ENCODE measurements around the gene TMEM132D. TPM values are rescaled to one million over a fixed set of nuclear protein-coding genes. Genes with fewer than 3 reads are reported as not detected.

The TMEM132D gene
- total and polyA plus RNA-seq, 2 experiments from 2014 or later = 2.0 to 2.4 TPM

GRCh38 chr12:129196927-129197326, 706.9 kb downstream of the TMEM132D start:
- no peak overlapping the region for H2AFZ ChIP-seq
- no peak overlapping the region for H3K27ac ChIP-seq
- H3K4me3 ChIP-seq = no peak overlapping the region
- no peak overlapping the region for H3K4me2 ChIP-seq
- H3K79me2 ChIP-seq = no peaks in the 10 kb centered on the region
- WGBS (ENCODE audit: low lambda C conversion rate, missing lambda C conversion rate) = 89% methylated on average over 3 of the region's 3 CpGs
- TF ChIP-seq CTCF (IDR thresholded peaks at IDR 0.05; ENCODE audit: poor library complexity) = no peak
- no peak for TF ChIP-seq EZH2phosphoT487 (IDR thresholded peaks at IDR 0.05; ENCODE audit: low read depth, severe bottlenecking, unreplicated experiment)
- TF ChIP-seq EZH2 (IDR thresholded peaks at IDR 0.05; ENCODE audit: borderline replicate concordance) = no peak
- no peaks in the 10 kb centered on the region for H4K20me1 ChIP-seq (ENCODE audit: insufficient read depth, poor library complexity, severe bottlenecking)
- no peaks in the 10 kb centered on the region for H3K36me3 ChIP-seq (replicated peaks; ENCODE audit: insufficient read depth, low read depth)
- DNase-seq (ENCODE audit: low spot score) = no peak
- no peaks in the 10 kb centered on the region for H3K9me2 ChIP-seq (replicated peaks; ENCODE audit: insufficient read depth)
- H3K9me3 ChIP-seq (ENCODE audit: low read depth) = no peaks in the 10 kb centered on the region
- H3K27me3 ChIP-seq = no peaks in the 10 kb centered on the region
- H3K4me1 ChIP-seq (ENCODE audit: insufficient read depth) = no peaks in the 10 kb centered on the region

GRCh38 chr12:129195081-129195480, 708.7 kb downstream of the TMEM132D start:
- no peaks in the 10 kb centered on the region for H3K9me2 ChIP-seq (replicated peaks; ENCODE audit: insufficient read depth)
- TF ChIP-seq CTCF (IDR thresholded peaks at IDR 0.05; ENCODE audit: poor library complexity) (no peak), EZH2 (IDR thresholded peaks at IDR 0.05; ENCODE audit: borderline replicate concordance) (no peak), EZH2phosphoT487 (IDR thresholded peaks at IDR 0.05; ENCODE audit: low read depth, severe bottlenecking, unreplicated experiment) (no peak)
- no peak overlapping the region for H3K4me3 ChIP-seq
- no peak overlapping the region for H2AFZ ChIP-seq
- no peaks in the 10 kb centered on the region for H3K9me3 ChIP-seq (ENCODE audit: low read depth)
- 78% methylated on average over 2 of the region's 2 CpGs for WGBS (ENCODE audit: low lambda C conversion rate, missing lambda C conversion rate)
- no peaks in the 10 kb centered on the region for H4K20me1 ChIP-seq (ENCODE audit: insufficient read depth, poor library complexity, severe bottlenecking)
- H3K27ac ChIP-seq = no peak overlapping the region
- H3K36me3 ChIP-seq (replicated peaks; ENCODE audit: insufficient read depth, low read depth) = no peaks in the 10 kb centered on the region
- H3K4me1 ChIP-seq (ENCODE audit: insufficient read depth) = no peaks in the 10 kb centered on the region
- DNase-seq (ENCODE audit: low spot score) = no peak
- no peaks in the 10 kb centered on the region for H3K79me2 ChIP-seq
- H3K4me2 ChIP-seq = no peak overlapping the region
- no peaks in the 10 kb centered on the region for H3K27me3 ChIP-seq

- no peak for DNase-seq (ENCODE audit: low spot score)
- no peaks in the 10 kb centered on the region for H3K27me3 ChIP-seq
- H3K36me3 ChIP-seq (replicated peaks; ENCODE audit: insufficient read depth, low read depth) = no peaks in the 10 kb centered on the region
- no peaks in the 10 kb centered on the region for H4K20me1 ChIP-seq (ENCODE audit: insufficient read depth, poor library complexity, severe bottlenecking)
- no peak overlapping the region for H2AFZ ChIP-seq
- H3K4me3 ChIP-seq = no peak overlapping the region
- H3K9me2 ChIP-seq (replicated peaks; ENCODE audit: insufficient read depth) = no peaks in the 10 kb centered on the region
- WGBS (ENCODE audit: low lambda C conversion rate, missing lambda C conversion rate) = 61% methylated on average over 4 of the region's 4 CpGs
- H3K4me1 ChIP-seq (ENCODE audit: insufficient read depth) = no peaks in the 10 kb centered on the region
- TF ChIP-seq EZH2phosphoT487 (IDR thresholded peaks at IDR 0.05; ENCODE audit: low read depth, severe bottlenecking, unreplicated experiment) (no peak), EZH2 (IDR thresholded peaks at IDR 0.05; ENCODE audit: borderline replicate concordance) (no peak), CTCF (IDR thresholded peaks at IDR 0.05; ENCODE audit: poor library complexity) (peak; percentile 56)
- no peak overlapping the region for H3K27ac ChIP-seq
- H3K4me2 ChIP-seq = no peak overlapping the region
- no peaks in the 10 kb centered on the region for H3K79me2 ChIP-seq
- H3K9me3 ChIP-seq (ENCODE audit: low read depth) = no peaks in the 10 kb centered on the region
Measured at GRCh38 chr12:129193263-129193871, 710.5 kb downstream of the TMEM132D start.
